Thyroid gland (tissue), 4 donors: ENCODE results near the gene PKNOX2. TPM values are rescaled to one million over a fixed set of nuclear protein-coding genes. Genes with fewer than 3 reads are reported as not detected.

ENCODE experiments used
- DNase-seq, 2 donors: peaks; one replicate each; pipeline ENCODE4 v3.0.0-alpha.2; 2019
- H3K27ac ChIP-seq, 3 donors: fragments of 200-600 bp; sonication (generic); 1 replicate in 2 of 3; 2 replicates in 1 of 3; pipeline ENCODE4 v1.5.1; 2016 to 2019; ENCODE audit warnings: mild to moderate bottlenecking in 1 of 3, moderate library complexity in 1 of 3
- H3K27me3 ChIP-seq: fragments of 200-600 bp; sonication (generic); one replicate; pipeline ENCODE4 v1.5.1; 2019
- H3K36me3 ChIP-seq, 2 donors: fragments of 200-600 bp; sonication (generic); one replicate each; pipeline ENCODE4 v1.5.1; 2016 to 2019
- H3K4me1 ChIP-seq, 2 donors: fragments of 200-600 bp; sonication (generic); one replicate each; pipeline ENCODE4 v1.5.1; 2017 to 2019
- H3K4me3 ChIP-seq, 3 donors: fragments of 200-600 bp; sonication (generic); replicated peaks in 1 of 3; 1 replicate in 2 of 3; 2 replicates in 1 of 3; pipeline ENCODE4 v1.5.1; 2016; ENCODE audit warnings: mild to moderate bottlenecking in 1 of 3
- H3K9me3 ChIP-seq: fragments of 200-600 bp; sonication (generic); one replicate; pipeline ENCODE4 v1.5.1; 2017
- POLR2A ChIP-seq, 2 donors: fragments of 450-650 bp; IDR thresholded peaks; one replicate each; pipeline ENCODE4 v1.6.1; 2017; ENCODE audit warnings: antibody characterized with exemption in 2 of 2, mild to moderate bottlenecking in 2 of 2, moderate library complexity in 1 of 2
- WGBS, 2 donors: methylation state at CpG; one replicate each; pipeline ENCODE4 v1.1.5; 2017; 5-methylcytosine and 5-hydroxymethylcytosine counted together
- intact Hi-C: fragments of 100-400 bp; cut with DNase I; formaldehyde crosslinking; loops from one replicate; pipeline ENCODE4 v1.15.1; 2023
- total RNA-seq, 4 donors: library from RNA; depleted of rRNA; stranded (reverse); fragments of >200 nt; gene quantifications; one replicate each; pipeline ENCODE4 v1.2.3, GENCODE V29; 2016
- TF ChIP-seq, protein P1 (sequence below), 6 experiments: fragments of 200-600 bp in 3 of 6; fragments of 450-650 bp in 3 of 6; sonication (generic) in 3 of 6; IDR thresholded peaks; one replicate each; pipeline ENCODE4 v1.5.1; 2016 to 2019; ENCODE audit warnings: antibody characterized with exemption in 6 of 6, mild to moderate bottlenecking in 2 of 6, inconsistent platforms in 1 of 6, moderate library complexity in 1 of 6

The PKNOX2 gene
- total RNA-seq, 4 donors from 2014 or later: 6.3 to 28.0 (median 18.7) TPM

- intact Hi-C loops: no loop called here
Observed at GRCh38 chr11:125174057-125174456, 9.5 kb downstream of the PKNOX2 start.

GRCh38 chr11:125174686-125175085 is 10.1 kb downstream of the PKNOX2 start:
- intact Hi-C loops: no loop called here
- no peak for TF ChIP-seq POLR2A (IDR thresholded peaks at IDR 0.05)
- TF ChIP-seq, protein P1, sequence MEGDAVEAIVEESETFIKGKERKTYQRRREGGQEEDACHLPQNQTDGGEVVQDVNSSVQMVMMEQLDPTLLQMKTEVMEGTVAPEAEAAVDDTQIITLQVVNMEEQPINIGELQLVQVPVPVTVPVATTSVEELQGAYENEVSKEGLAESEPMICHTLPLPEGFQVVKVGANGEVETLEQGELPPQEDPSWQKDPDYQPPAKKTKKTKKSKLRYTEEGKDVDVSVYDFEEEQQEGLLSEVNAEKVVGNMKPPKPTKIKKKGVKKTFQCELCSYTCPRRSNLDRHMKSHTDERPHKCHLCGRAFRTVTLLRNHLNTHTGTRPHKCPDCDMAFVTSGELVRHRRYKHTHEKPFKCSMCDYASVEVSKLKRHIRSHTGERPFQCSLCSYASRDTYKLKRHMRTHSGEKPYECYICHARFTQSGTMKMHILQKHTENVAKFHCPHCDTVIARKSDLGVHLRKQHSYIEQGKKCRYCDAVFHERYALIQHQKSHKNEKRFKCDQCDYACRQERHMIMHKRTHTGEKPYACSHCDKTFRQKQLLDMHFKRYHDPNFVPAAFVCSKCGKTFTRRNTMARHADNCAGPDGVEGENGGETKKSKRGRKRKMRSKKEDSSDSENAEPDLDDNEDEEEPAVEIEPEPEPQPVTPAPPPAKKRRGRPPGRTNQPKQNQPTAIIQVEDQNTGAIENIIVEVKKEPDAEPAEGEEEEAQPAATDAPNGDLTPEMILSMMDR (IDR thresholded peaks at IDR 0.05): no peak
- no peak for DNase-seq

More at GRCh38 chr11:125174057-125174456, 9.5 kb downstream of the PKNOX2 start:
- no peak for DNase-seq
- no peak overlapping the region for H3K4me3 ChIP-seq
- no peaks in the 10 kb centered on the region for H3K9me3 ChIP-seq
- H3K4me1 ChIP-seq: peaks cover 26 to 70% of the 10 kb centered on the region in 2 donors
- TF ChIP-seq, protein P1 (IDR thresholded peaks at IDR 0.05): no peak
- no peak for TF ChIP-seq POLR2A (IDR thresholded peaks at IDR 0.05)
- WGBS, 2 donors: 94 to 96% methylated on average over 4 of the region's 4 CpGs
- no peaks in the 10 kb centered on the region for H3K36me3 ChIP-seq
- no peaks in the 10 kb centered on the region for H3K27me3 ChIP-seq
- no peak overlapping the region for H3K27ac ChIP-seq

GRCh38 chr11:125175166-125175565 is 10.6 kb downstream of the PKNOX2 start:
- no peak for TF ChIP-seq POLR2A (IDR thresholded peaks at IDR 0.05)
- TF ChIP-seq, protein P1 (IDR thresholded peaks at IDR 0.05): no peak
- intact Hi-C loops: no loop called here
- whole genome bisulfite sequencing, 2 donors: 89 to 90% methylated on average over 4 of the region's 4 CpGs
- Histone ChIP-seq H3K27ac (no peak overlapping the region), H3K4me3 (no peak overlapping the region), H3K27me3 (no peaks in the 10 kb centered on the region), H3K4me1 (peaks cover 25 to 70% of the 10 kb centered on the region in 2 donors), H3K36me3 (no peaks in the 10 kb centered on the region), H3K9me3 (no peaks in the 10 kb centered on the region)
- no peak for DNase-seq

More at GRCh38 chr11:125174686-125175085, 10.1 kb downstream of the PKNOX2 start:
- Histone ChIP-seq H3K9me3 (no peaks in the 10 kb centered on the region), H3K27me3 (no peaks in the 10 kb centered on the region), H3K4me1 (peaks cover 25 to 70% of the 10 kb centered on the region in 2 donors), H3K27ac (no peak overlapping the region), H3K36me3 (no peaks in the 10 kb centered on the region), H3K4me3 (no peak overlapping the region)
- WGBS, 2 donors: 44 to 59% methylated on average over 6 to 7 of the region's 8 CpGs

- peak; percentile 61 to 68 for DNase-seq
- no peaks in the 10 kb centered on the region for H3K36me3 ChIP-seq
- TF ChIP-seq POLR2A (IDR thresholded peaks at IDR 0.05): no peak
- TF ChIP-seq, protein P1 (IDR thresholded peaks at IDR 0.05): no peak
- H3K27me3 ChIP-seq: no peaks in the 10 kb centered on the region
- no peak overlapping the region for H3K4me3 ChIP-seq
- intact Hi-C loops: no loop called here
- peaks cover 25 to 70% of the 10 kb centered on the region in 2 donors for H3K4me1 ChIP-seq
- 69 to 87% methylated on average over 15 of the region's 15 CpGs for WGBS, 2 donors
- peak overlapping the region in 2 of 3 donors; percentile 28 to 31 for H3K27ac ChIP-seq
- no peaks in the 10 kb centered on the region for H3K9me3 ChIP-seq
Observed at GRCh38 chr11:125175896-125176575, 11.5 kb downstream of the PKNOX2 start.

DNA sequence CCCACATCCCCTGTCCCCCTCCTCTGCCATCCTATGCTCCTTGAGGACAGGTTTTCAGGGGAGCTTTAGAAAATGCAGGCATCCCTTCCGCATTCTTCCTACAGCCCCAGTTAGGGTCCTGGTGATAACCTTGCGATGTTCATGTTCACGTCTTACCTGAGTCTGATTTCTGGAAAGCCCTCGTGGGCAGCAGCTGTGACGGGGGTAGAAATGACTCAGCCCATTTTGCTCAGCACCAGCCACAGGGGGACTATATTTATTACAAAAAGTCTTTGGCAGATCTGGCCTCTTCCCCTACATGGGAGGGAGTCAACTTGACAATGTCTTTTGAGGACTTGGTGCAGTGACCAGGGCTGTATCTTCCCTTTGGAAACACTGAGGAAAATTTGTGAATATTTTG is 12.3 kb downstream of the PKNOX2 start:
- no peaks in the 10 kb centered on the region for H3K36me3 ChIP-seq
- 81 to 92% methylated on average over 5 of the region's 5 CpGs for WGBS, 2 donors
- H3K9me3 ChIP-seq: no peaks in the 10 kb centered on the region
- DNase-seq: peak in 1 of 2 donors; percentile 35
- intact Hi-C loops: no loop called here
- H3K27me3 ChIP-seq: no peaks in the 10 kb centered on the region
- H3K4me1 ChIP-seq: peaks cover 28 to 70% of the 10 kb centered on the region in 2 donors
- H3K4me3 ChIP-seq: no peak overlapping the region
- peak overlapping the region in 1 of 3 donors; percentile 30 for H3K27ac ChIP-seq
- no peak for TF ChIP-seq POLR2A (IDR thresholded peaks at IDR 0.05)
- TF ChIP-seq, protein P1 (IDR thresholded peaks at IDR 0.05): no peak
